HepG2 (cell line): ENCODE results near the gene DOK5. TPM values are rescaled to one million over a fixed set of nuclear protein-coding genes. Genes with fewer than 3 reads are reported as not detected.

ENCODE experiments used
- ATAC-seq: fragments of 200-7000 bp; cut with Tn5 transposase; 3 replicates; pipeline ENCODE4 v1.9.1; 2020; ENCODE audit warnings: mild to moderate bottlenecking, moderate library complexity
- BruUV-seq: library from RNA; stranded (reverse); fragments of 400-500 nt; replicated peaks from 2 replicates; lab custom pipeline; 2021; lab: Mats Ljungman, UMichigan
- CTCF ChIA-PET: fragments of 300-600 bp; formaldehyde crosslinking; extraction: SDS; loops from one replicate; lab custom pipeline; 2021; ENCODE audit warnings: low total read pairs, inconsistent platforms, low intra/inter-chr PET ratio; lab: Yijun Ruan, JAX
- POLR2A ChIA-PET: fragments of 350-600 bp; sonication (Branson Sonifier 250); formaldehyde crosslinking; loops from one replicate; lab custom pipeline; 2020; ENCODE audit warnings: antibody characterized with exemption, inconsistent platforms; lab: Yijun Ruan, JAX
- DNase-seq: peaks from one replicate; pipeline ENCODE4 v3.0.0-alpha.2; 2015; ENCODE audit warnings: low spot score
- FAIRE-seq: peaks from 3 replicates; lab custom pipeline; 2011; peaks lifted over from hg19 to GRCh38; lab: Jason Lieb, UNC
- H2AFZ ChIP-seq: one replicate; pipeline ENCODE4 v1.6.1; 2011; ENCODE audit warnings: low read length, inconsistent platforms
- H3K27ac ChIP-seq: fragments of 300-600 bp; 3 replicates; pipeline ENCODE4 v1.8.0; 2011; ENCODE audit warnings: mixed run types, mild to moderate bottlenecking, mixed read lengths, low read length, inconsistent platforms; ENCODE audit not compliant: insufficient read depth; ENCODE audit errors: extremely low read length
- H3K27me3 ChIP-seq, 2 experiments: fragments of 200-600 bp in 1 of 2; 2 replicates in 1 of 2; 3 replicates in 1 of 2; pipeline versions ENCODE4 v1.6.0 to v1.8.0; 2011; ENCODE audit warnings: low read length in 2 of 2, mild to moderate bottlenecking in 2 of 2, moderate library complexity in 2 of 2, inconsistent platforms in 1 of 2; ENCODE audit not compliant: insufficient read depth in 2 of 2, control insufficient read depth in 1 of 2
- H3K36me3 ChIP-seq, 2 experiments: fragments of 200-600 bp in 1 of 2; replicated peaks in 1 of 2; 2 replicates in 1 of 2; 3 replicates in 1 of 2; pipeline versions ENCODE4 v1.5.1 to v1.8.0; 2011; ENCODE audit warnings: low read length in 2 of 2, inconsistent platforms in 1 of 2; ENCODE audit not compliant: insufficient read depth in 2 of 2, control insufficient read depth in 1 of 2
- H3K4me1 ChIP-seq: 2 replicates; pipeline ENCODE4 v1.5.1; 2012; ENCODE audit warnings: low read length, inconsistent platforms; ENCODE audit not compliant: insufficient read depth
- H3K4me2 ChIP-seq: 2 replicates; pipeline ENCODE4 v1.6.0; 2011; ENCODE audit warnings: low read depth, low read length, inconsistent platforms
- H3K4me3 ChIP-seq, 3 experiments: fragments of 200-600 bp in 1 of 3; sonication (generic), shearing (Covaris generic) in 1 of 3; replicated peaks in 1 of 3; 2 replicates each; pipeline ENCODE4 v1.5.1; 2011 to 2016; ENCODE audit warnings: low read length in 3 of 3, inconsistent platforms in 2 of 3, low read depth in 2 of 3, mild to moderate bottlenecking in 2 of 3, control low read depth in 1 of 3, mixed read lengths in 1 of 3; ENCODE audit not compliant: insufficient read depth in 1 of 3
- H3K79me2 ChIP-seq: one replicate; pipeline ENCODE4 v1.6.1; 2011; ENCODE audit warnings: low read length, inconsistent platforms; ENCODE audit not compliant: insufficient read depth
- H3K9ac ChIP-seq: 2 replicates; pipeline ENCODE4 v1.6.0; 2011; ENCODE audit warnings: mild to moderate bottlenecking, low read depth, low read length, inconsistent platforms; ENCODE audit not compliant: insufficient read depth
- H3K9me3 ChIP-seq: 2 replicates; pipeline ENCODE4 v1.5.1; 2012; ENCODE audit warnings: mild to moderate bottlenecking, low read length
- H4K20me1 ChIP-seq: 2 replicates; pipeline ENCODE4 v1.6.0; 2011; ENCODE audit warnings: inconsistent platforms, mild to moderate bottlenecking, low read length, moderate library complexity; ENCODE audit not compliant: insufficient read depth
- CSRNP1 ChIP-seq: sonication (generic); formaldehyde crosslinking; IDR thresholded peaks from 2 replicates; pipeline ENCODE4 v1.8.1; 2023; ENCODE audit warnings: mild to moderate bottlenecking, missing genetic modification reagents
- E2F1 ChIP-seq: sonication (generic); formaldehyde crosslinking; IDR thresholded peaks from 2 replicates; pipeline ENCODE4 v1.5.0; 2020; ENCODE audit warnings: missing genetic modification reagents
- ETV6 ChIP-seq: sonication (generic); formaldehyde crosslinking; conservative IDR thresholded peaks from 2 replicates; pipeline ENCODE4 v1.4.0; 2020; ENCODE audit warnings: missing genetic modification reagents
- FIP1L1 ChIP-seq: fragments of 200-400 bp; formaldehyde crosslinking; IDR thresholded peaks from 2 replicates; pipeline ENCODE4 v1.6.1; 2018; ENCODE audit warnings: low read depth, mild to moderate bottlenecking, low read length, moderate library complexity, borderline replicate concordance; ENCODE audit not compliant: insufficient read depth
- GTF2F1 ChIP-seq: fragments of 150-350 bp; IDR thresholded peaks from 2 replicates; pipeline ENCODE4 v1.6.1; 2014; ENCODE audit warnings: low read length
- HOXA7 ChIP-seq: sonication (generic); formaldehyde crosslinking; IDR thresholded peaks from 2 replicates; pipeline ENCODE4 v1.8.1; 2022; ENCODE audit warnings: mild to moderate bottlenecking, missing genetic modification reagents, moderate library complexity
- HOXD1 ChIP-seq: sonication (generic); formaldehyde crosslinking; IDR thresholded peaks from 2 replicates; pipeline ENCODE4 v1.5.0; 2020; ENCODE audit warnings: missing genetic modification reagents
- MAFF ChIP-seq: IDR thresholded peaks from 2 replicates; pipeline ENCODE4 v1.6.1; 2011; ENCODE audit warnings: low read depth, low read length, improper control_type of control experiment
- MAFK ChIP-seq, 2 experiments: IDR thresholded peaks in 1 of 2; conservative IDR thresholded peaks in 1 of 2; 2 replicates each; pipeline ENCODE4 v1.6.1; 2011; ENCODE audit warnings: improper control_type of control experiment in 2 of 2, low read length in 2 of 2
- SIX1 ChIP-seq: sonication (generic); formaldehyde crosslinking; IDR thresholded peaks from 2 replicates; pipeline ENCODE4 v1.4.0; 2020; ENCODE audit warnings: missing genetic modification reagents, borderline replicate concordance
- THAP8 ChIP-seq: sonication (generic); formaldehyde crosslinking; IDR thresholded peaks from 2 replicates; pipeline ENCODE4 v1.5.1; 2020; ENCODE audit warnings: missing genetic modification reagents, mild to moderate bottlenecking, borderline replicate concordance
- ZBTB38 ChIP-seq: sonication (generic); formaldehyde crosslinking; IDR thresholded peaks from 2 replicates; pipeline ENCODE4 v1.5.1; 2020; ENCODE audit warnings: mild to moderate bottlenecking, missing genetic modification reagents
- ZNF17 ChIP-seq: sonication (generic); formaldehyde crosslinking; IDR thresholded peaks from 2 replicates; pipeline ENCODE4 v1.5.0; 2020; ENCODE audit warnings: mild to moderate bottlenecking, missing genetic modification reagents
- ZNF615 ChIP-seq: sonication (generic); formaldehyde crosslinking; IDR thresholded peaks from 2 replicates; pipeline ENCODE4 v1.5.0; 2020; ENCODE audit warnings: mild to moderate bottlenecking, missing genetic modification reagents, borderline replicate concordance
- ZNF678 ChIP-seq: sonication (generic); formaldehyde crosslinking; IDR thresholded peaks from 2 replicates; pipeline ENCODE4 v1.4.0; 2020; ENCODE audit warnings: mild to moderate bottlenecking, missing genetic modification reagents
- WGBS: methylation state at CpG from one replicate; pipeline ENCODE4 v1.1.6; 2017; ENCODE audit warnings: low lambda C conversion rate; 5-methylcytosine and 5-hydroxymethylcytosine counted together
- in situ Hi-C: cut with HindIII; loops from 2 replicates; pipeline ENCODE4 v1.10.0; 2017; ENCODE audit warnings: low pct_unique_long_range_greater_than_20kb; ENCODE audit not compliant: extremely low pct_ligation_motif_present
- intact Hi-C: fragments of 100-400 bp; cut with micrococcal nuclease; formaldehyde crosslinking; loops from one replicate; pipeline ENCODE4 v1.10.0; 2022; ENCODE audit not compliant: unreplicated experiment
- polyA plus RNA-seq, 8 experiments: library from polyadenylated mRNA; depleted of rRNA in 3 of 8; stranded (reverse) in 7 of 8; unstranded in 1 of 8; fragments of >200 nt; fragmentation: Illumina TruSeq in 4 of 8; extraction: Trizol in 4 of 8; gene quantifications; 2 replicates each; pipeline versions ENCODE4 v1.2.1 to v1.2.3, GENCODE V29; 2011 to 2016; ENCODE audit warnings: low read depth in 4 of 8, missing spikeins in 1 of 8, mixed read lengths in 1 of 8; ENCODE audit not compliant: insufficient read depth in 1 of 8
- total RNA-seq, 5 experiments: library from RNA; depleted of rRNA; stranded (reverse); fragments of >200 nt; fragmentation: Illumina TruSeq; extraction: Trizol; gene quantifications; 2 replicates each; pipeline ENCODE4 v1.2.3, GENCODE V29; 2016; ENCODE audit warnings: low read depth in 1 of 5

Gene DOK5
- total and polyA plus RNA-seq, 2 of the 13 experiments (the other 11 are each of a cell fraction or from before 2014, with no cell fraction given) = not detected

GRCh38 chr20:54630582-54630981 lies 155.2 kb downstream of the DOK5 start:
- no peak overlapping the region for H3K9ac ChIP-seq
- TF ChIP-seq MAFF (peak; percentile 78), MAFK (conservative IDR thresholded peaks at IDR 0.05 in 1 of 2, IDR thresholded peaks at IDR 0.05 in 1 of 2; ENCODE audit: low read length in 2 of 2) (peak; percentile 62 to 87; a peak in 3 of 4 replicates), HOXD1 (CRISPR knock-in tag) (no peak), GTF2F1 (no peak)
- no peak overlapping the region for H3K27ac ChIP-seq
- BruUV-seq = no TSS peak
- H4K20me1 ChIP-seq = no peaks in the 10 kb centered on the region
- H3K36me3 ChIP-seq = no peaks in the 10 kb centered on the region
- ATAC-seq (no peak), FAIRE-seq (no peak), DNase-seq (no peak)
- H3K4me2 ChIP-seq = no peak overlapping the region
- no peaks in the 10 kb centered on the region for H3K9me3 ChIP-seq
- H3K4me3 ChIP-seq = no peak overlapping the region
- CTCF ChIA-PET = no interaction called here
- 7% methylated on average over 4 of the region's 4 CpGs for WGBS
- peaks cover 0 to 50% of the 10 kb centered on the region in 2 experiments; a peak in 4 of 5 replicates for H3K27me3 ChIP-seq
- intact Hi-C loops = no loop called here
- H2AFZ ChIP-seq = no peak overlapping the region
- in situ Hi-C loops = no loop called here
- POLR2A ChIA-PET = no interaction called here
- no peaks in the 10 kb centered on the region for H3K4me1 ChIP-seq
- H3K79me2 ChIP-seq = no peaks in the 10 kb centered on the region

GRCh38 chr20:54631059-54631458 lies 155.7 kb downstream of the DOK5 start:
- H3K4me3 ChIP-seq = no peak overlapping the region
- ATAC-seq (no peak), FAIRE-seq (no peak), DNase-seq (no peak)
- H3K4me2 ChIP-seq = no peak overlapping the region
- ChIA-PET CTCF (no interaction called here), POLR2A (no interaction called here)
- intact Hi-C loops = no loop called here
- no peak overlapping the region for H3K9ac ChIP-seq
- BruUV-seq = no TSS peak
- no peaks in the 10 kb centered on the region for H4K20me1 ChIP-seq
- no peak overlapping the region for H2AFZ ChIP-seq
- no peaks in the 10 kb centered on the region for H3K79me2 ChIP-seq
- whole genome bisulfite sequencing = 38% methylated on average over 3 of the region's 3 CpGs
- H3K27ac ChIP-seq = no peak overlapping the region
- no peaks in the 10 kb centered on the region for H3K36me3 ChIP-seq
- H3K4me1 ChIP-seq = no peaks in the 10 kb centered on the region
- in situ Hi-C loops = no loop called here
- H3K9me3 ChIP-seq = no peaks in the 10 kb centered on the region
- H3K27me3 ChIP-seq = peaks cover 0 to 46% of the 10 kb centered on the region in 2 experiments; a peak in 4 of 5 replicates
- no peak for TF ChIP-seq E2F1 (CRISPR knock-in tag)
- TF ChIP-seq ZNF615 (CRISPR knock-in tag) = no peak
- TF ChIP-seq ETV6 (CRISPR knock-in tag) = no peak
- TF ChIP-seq ZNF17 (CRISPR knock-in tag) = no peak
- no peak for TF ChIP-seq CSRNP1 (CRISPR knock-in tag)
- TF ChIP-seq ZBTB38 (CRISPR knock-in tag) = no peak
- no peak for TF ChIP-seq HOXA7 (CRISPR knock-in tag)
- TF ChIP-seq ZNF678 (CRISPR knock-in tag) = no peak
- no peak for TF ChIP-seq FIP1L1
- TF ChIP-seq SIX1 (CRISPR knock-in tag) = no peak
- no peak for TF ChIP-seq THAP8 (CRISPR knock-in tag)
